SK-N-SH (cell line): ENCODE results near the gene MYO1D. TPM values are rescaled to one million over a fixed set of nuclear protein-coding genes. Genes with fewer than 3 reads are reported as not detected.
"Not testable (repeated sequence)": the region's sequence is repeated elsewhere in the genome, so short reads cannot be mapped to it uniquely, and the experiment has no call there.

ENCODE experiments used
- CTCF ChIA-PET: fragments of 300-600, 350-600 bp; formaldehyde crosslinking; extraction: SDS; loops from one replicate; lab custom pipeline; 2021; lab: Yijun Ruan, JAX
- POLR2A ChIA-PET: fragments of 350-600 bp; sonication (Branson Sonifier 250); formaldehyde crosslinking; extraction: SDS; loops from one replicate; lab custom pipeline; 2020; ENCODE audit warnings: antibody characterized with exemption, inconsistent platforms; lab: Yijun Ruan, JAX
- DNase-seq: peaks from one replicate; pipeline ENCODE4 v3.0.0; 2012
- H2AFZ ChIP-seq: fragments of 200-600 bp; sonication (generic); 2 replicates; pipeline ENCODE4 v1.8.1; 2016; ENCODE audit warnings: antibody characterized with exemption, mild to moderate bottlenecking, low read depth
- H3F3A ChIP-seq: fragments of 200-600 bp; sonication (generic); replicated peaks from 2 replicates; pipeline ENCODE3; 2016; ENCODE audit warnings: antibody characterized with exemption, mild to moderate bottlenecking; ENCODE audit not compliant: insufficient read depth
- H3K27ac ChIP-seq, 2 experiments: fragments of 200-500 bp in 1 of 2; fragments of 200-600 bp in 1 of 2; sonication (Bioruptor generic) in 1 of 2; sonication (generic), shearing (Covaris generic) in 1 of 2; 2 replicates each; pipeline versions ENCODE4 v1.5.1 to v1.6.1; 2014 to 2016; ENCODE audit warnings: low read depth in 2 of 2, inconsistent platforms in 1 of 2, low read length in 1 of 2, mild to moderate bottlenecking in 1 of 2, mixed read lengths in 1 of 2
- H3K27me3 ChIP-seq: fragments of 200-600 bp; sonication (generic), shearing (Covaris generic); 2 replicates; pipeline ENCODE4 v1.6.1; 2016; ENCODE audit warnings: mixed run types; ENCODE audit not compliant: insufficient read depth
- H3K36me3 ChIP-seq, 2 experiments: fragments of 200-500 bp in 1 of 2; fragments of 200-600 bp in 1 of 2; sonication (Bioruptor generic) in 1 of 2; sonication (generic) in 1 of 2; replicated peaks in 1 of 2; 2 replicates each; pipeline versions ENCODE3 to v1.5.1; 2014 to 2016; ENCODE audit warnings: low read length in 1 of 2, mild to moderate bottlenecking in 1 of 2; ENCODE audit not compliant: insufficient read depth in 2 of 2, control insufficient read depth in 1 of 2
- H3K4me1 ChIP-seq, 2 experiments: fragments of 200-500 bp in 1 of 2; fragments of 200-600 bp in 1 of 2; sonication (Bioruptor generic) in 1 of 2; sonication (generic), shearing (Covaris generic) in 1 of 2; 2 replicates each; pipeline versions ENCODE4 v1.5.1 to v1.6.1; 2014 to 2016; ENCODE audit warnings: low read depth in 1 of 2, low read length in 1 of 2, mixed run types in 1 of 2; ENCODE audit not compliant: insufficient read depth in 2 of 2, control insufficient read depth in 1 of 2
- H3K4me2 ChIP-seq: fragments of 200-600 bp; sonication (generic), shearing (Covaris generic); 2 replicates; pipeline ENCODE4 v1.6.1; 2017; ENCODE audit warnings: mixed run types
- H3K4me3 ChIP-seq, 2 experiments: fragments of 200-500 bp in 1 of 2; fragments of 200-600 bp in 1 of 2; sonication (Bioruptor generic) in 1 of 2; sonication (generic), shearing (Covaris generic) in 1 of 2; 2 replicates each; pipeline versions ENCODE4 v1.5.1 to v1.8.1; 2014 to 2016; ENCODE audit warnings: low read depth in 2 of 2, inconsistent platforms in 1 of 2, low read length in 1 of 2, mild to moderate bottlenecking in 1 of 2, mixed read lengths in 1 of 2, moderate library complexity in 1 of 2
- H3K79me2 ChIP-seq: fragments of 200-600 bp; sonication (generic); 2 replicates; pipeline ENCODE4 v1.8.1; 2017; ENCODE audit warnings: mild to moderate bottlenecking; ENCODE audit not compliant: insufficient read depth
- H3K9ac ChIP-seq: fragments of 200-600 bp; sonication (generic); 2 replicates; pipeline ENCODE4 v1.6.1; 2017; ENCODE audit warnings: mixed run types
- H3K9me2 ChIP-seq: fragments of 200-600 bp; sonication (generic); 2 replicates; pipeline ENCODE4 v1.6.1; 2017; ENCODE audit warnings: mixed run types
- H3K9me3 ChIP-seq: fragments of 200-600 bp; sonication (generic); 2 replicates; pipeline ENCODE4 v1.6.1; 2017; ENCODE audit warnings: mixed run types, mild to moderate bottlenecking, moderate library complexity
- H4K20me1 ChIP-seq: fragments of 200-600 bp; sonication (generic); 2 replicates; pipeline ENCODE4 v1.6.1; 2017; ENCODE audit warnings: mild to moderate bottlenecking, mixed run types; ENCODE audit not compliant: insufficient read depth
- EP300 ChIP-seq, 2 experiments: IDR thresholded peaks; 2 replicates each; pipeline versions ENCODE4 v1.4.0 to v1.6.1; 2012; ENCODE audit warnings: borderline replicate concordance in 1 of 2, low read depth in 1 of 2, low read length in 1 of 2
- EZH2phosphoT487 ChIP-seq: fragments of 200-600 bp; sonication (generic); IDR thresholded peaks from 2 replicates; pipeline ENCODE4 v1.6.1; 2017; ENCODE audit warnings: low read depth, mixed run types, mild to moderate bottlenecking, antibody characterized with exemption, moderate library complexity, borderline replicate concordance
- FOXJ3 ChIP-seq: sonication (generic); formaldehyde crosslinking; IDR thresholded peaks from 2 replicates; pipeline ENCODE4 v1.5.1; 2020; ENCODE audit warnings: mild to moderate bottlenecking, missing genetic modification reagents
- GABPA ChIP-seq: IDR thresholded peaks from 2 replicates; pipeline ENCODE4 v1.4.0; 2012; ENCODE audit warnings: low read depth, mild to moderate bottlenecking
- IRF3 ChIP-seq: fragments of 150-350 bp; IDR thresholded peaks from 2 replicates; pipeline ENCODE4 v1.6.1; 2016; ENCODE audit warnings: mild to moderate bottlenecking, low read depth, low read length
- MEF2A ChIP-seq: IDR thresholded peaks from 2 replicates; pipeline ENCODE4 v1.4.0; 2012; ENCODE audit warnings: low read depth, borderline replicate concordance
- MXI1 ChIP-seq: IDR thresholded peaks from 2 replicates; pipeline ENCODE4 v1.6.1; 2012; ENCODE audit warnings: mild to moderate bottlenecking, low read depth, low read length, improper control_type of control experiment
- NRF1 ChIP-seq: IDR thresholded peaks from 2 replicates; pipeline ENCODE4 v1.6.1; 2012; ENCODE audit warnings: low read depth, mild to moderate bottlenecking, low read length
- POLR2AphosphoS5 ChIP-seq: IDR thresholded peaks from 2 replicates; pipeline ENCODE4 v1.6.1; 2012; ENCODE audit warnings: low read depth, low read length
- RFX5 ChIP-seq: IDR thresholded peaks from 2 replicates; pipeline ENCODE4 v1.6.1; 2012; ENCODE audit warnings: mild to moderate bottlenecking, improper control_type of control experiment, low read length
- SIN3A ChIP-seq: IDR thresholded peaks from 2 replicates; pipeline ENCODE4 v1.6.1; 2012; ENCODE audit warnings: low read depth, mild to moderate bottlenecking, low read length, moderate library complexity, borderline replicate concordance
- SMC3 ChIP-seq: IDR thresholded peaks from 2 replicates; pipeline ENCODE4 v1.6.1; 2012; ENCODE audit warnings: low read depth, low read length, improper control_type of control experiment
- TCF12 ChIP-seq: IDR thresholded peaks from 2 replicates; pipeline ENCODE4 v1.4.0; 2012
- USF1 ChIP-seq: IDR thresholded peaks from 2 replicates; pipeline ENCODE4 v1.4.0; 2012; ENCODE audit warnings: low read depth, borderline replicate concordance
- ZBTB33 ChIP-seq: IDR thresholded peaks from 2 replicates; pipeline ENCODE4 v1.4.0; 2012; ENCODE audit warnings: low read depth, borderline replicate concordance
- WGBS: methylation state at CpG from one replicate; pipeline ENCODE4 v1.1.6; 2017; ENCODE audit warnings: low lambda C conversion rate; 5-methylcytosine and 5-hydroxymethylcytosine counted together
- polyA plus RNA-seq, 3 experiments: library from polyadenylated mRNA; depleted of rRNA; stranded (reverse); fragments of >200 nt; gene quantifications; 2 replicates each; pipeline ENCODE4 v1.2.3, GENCODE V29; 2012
- TF ChIP-seq, protein P1 (sequence below): IDR thresholded peaks from 2 replicates; pipeline ENCODE4 v1.6.1; 2012; ENCODE audit warnings: mild to moderate bottlenecking, low read depth, low read length, moderate library complexity
- TF ChIP-seq, protein P2 (sequence below): fragments of 200-600 bp; sonication (generic); IDR thresholded peaks from 2 replicates; pipeline ENCODE4 v1.6.1; 2017; ENCODE audit warnings: antibody characterized with exemption, mild to moderate bottlenecking, moderate library complexity

MYO1D gene
- polyA plus RNA-seq, 1 of the 3 experiments (the other 2 are of a cell fraction) = 20.4 TPM

- DNase-seq, CTCF ChIA-PET, H3K27ac ChIP-seq, H3K9me3 ChIP-seq, H3K79me2 ChIP-seq, H4K20me1 ChIP-seq, H3F3A ChIP-seq, H3K9ac ChIP-seq, H3K9me2 ChIP-seq, POLR2A ChIA-PET, H3K4me3 ChIP-seq, H2AFZ ChIP-seq, H3K4me1 ChIP-seq, H3K27me3 ChIP-seq, H3K36me3 ChIP-seq, H3K4me2 ChIP-seq: not testable (repeated sequence)
- 83% methylated on average over 4 of the region's 4 CpGs for WGBS
Observed at GRCh38 chr17:32919876-32920275, 43.0 kb upstream of the MYO1D start.

GRCh38 chr17:32917842-32918241, 40.9 kb upstream of the MYO1D start:
- Histone ChIP-seq H3K4me1 (no peaks in the 10 kb centered on the region), H2AFZ (no peak overlapping the region), H3K9me3 (no peaks in the 10 kb centered on the region), H3K79me2 (no peaks in the 10 kb centered on the region), H3K27me3 (no peaks in the 10 kb centered on the region), H3K27ac (no peak overlapping the region), H3K4me3 (no peak overlapping the region), H3F3A (no peaks in the 10 kb centered on the region), H3K36me3 (no peaks in the 10 kb centered on the region), H3K9ac (no peak overlapping the region), H3K9me2 (no peaks in the 10 kb centered on the region), H4K20me1 (no peaks in the 10 kb centered on the region), H3K4me2 (no peak overlapping the region)
- DNase-seq = no peak
- POLR2A ChIA-PET = no interaction called here
- 80% methylated on average over 5 of the region's 5 CpGs for WGBS
- TF ChIP-seq, protein P1, sequence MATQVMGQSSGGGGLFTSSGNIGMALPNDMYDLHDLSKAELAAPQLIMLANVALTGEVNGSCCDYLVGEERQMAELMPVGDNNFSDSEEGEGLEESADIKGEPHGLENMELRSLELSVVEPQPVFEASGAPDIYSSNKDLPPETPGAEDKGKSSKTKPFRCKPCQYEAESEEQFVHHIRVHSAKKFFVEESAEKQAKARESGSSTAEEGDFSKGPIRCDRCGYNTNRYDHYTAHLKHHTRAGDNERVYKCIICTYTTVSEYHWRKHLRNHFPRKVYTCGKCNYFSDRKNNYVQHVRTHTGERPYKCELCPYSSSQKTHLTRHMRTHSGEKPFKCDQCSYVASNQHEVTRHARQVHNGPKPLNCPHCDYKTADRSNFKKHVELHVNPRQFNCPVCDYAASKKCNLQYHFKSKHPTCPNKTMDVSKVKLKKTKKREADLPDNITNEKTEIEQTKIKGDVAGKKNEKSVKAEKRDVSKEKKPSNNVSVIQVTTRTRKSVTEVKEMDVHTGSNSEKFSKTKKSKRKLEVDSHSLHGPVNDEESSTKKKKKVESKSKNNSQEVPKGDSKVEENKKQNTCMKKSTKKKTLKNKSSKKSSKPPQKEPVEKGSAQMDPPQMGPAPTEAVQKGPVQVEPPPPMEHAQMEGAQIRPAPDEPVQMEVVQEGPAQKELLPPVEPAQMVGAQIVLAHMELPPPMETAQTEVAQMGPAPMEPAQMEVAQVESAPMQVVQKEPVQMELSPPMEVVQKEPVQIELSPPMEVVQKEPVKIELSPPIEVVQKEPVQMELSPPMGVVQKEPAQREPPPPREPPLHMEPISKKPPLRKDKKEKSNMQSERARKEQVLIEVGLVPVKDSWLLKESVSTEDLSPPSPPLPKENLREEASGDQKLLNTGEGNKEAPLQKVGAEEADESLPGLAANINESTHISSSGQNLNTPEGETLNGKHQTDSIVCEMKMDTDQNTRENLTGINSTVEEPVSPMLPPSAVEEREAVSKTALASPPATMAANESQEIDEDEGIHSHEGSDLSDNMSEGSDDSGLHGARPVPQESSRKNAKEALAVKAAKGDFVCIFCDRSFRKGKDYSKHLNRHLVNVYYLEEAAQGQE = no peak
- TF ChIP-seq SMC3 (no peak), ZBTB33 (no peak), IRF3 (no peak), NRF1 (no peak), MXI1 (no peak), RFX5 (no peak), TCF12 (no peak), EZH2phosphoT487 (no peak), MEF2A (no peak), USF1 (no peak), FOXJ3 (no peak), POLR2AphosphoS5 (no peak), EP300 (IDR thresholded peaks at IDR 0.05; ENCODE audit: borderline replicate concordance in 1 of 2, low read depth in 1 of 2, low read length in 1 of 2) (no peak), GABPA (no peak), SIN3A (no peak)
- TF ChIP-seq, protein P2, sequence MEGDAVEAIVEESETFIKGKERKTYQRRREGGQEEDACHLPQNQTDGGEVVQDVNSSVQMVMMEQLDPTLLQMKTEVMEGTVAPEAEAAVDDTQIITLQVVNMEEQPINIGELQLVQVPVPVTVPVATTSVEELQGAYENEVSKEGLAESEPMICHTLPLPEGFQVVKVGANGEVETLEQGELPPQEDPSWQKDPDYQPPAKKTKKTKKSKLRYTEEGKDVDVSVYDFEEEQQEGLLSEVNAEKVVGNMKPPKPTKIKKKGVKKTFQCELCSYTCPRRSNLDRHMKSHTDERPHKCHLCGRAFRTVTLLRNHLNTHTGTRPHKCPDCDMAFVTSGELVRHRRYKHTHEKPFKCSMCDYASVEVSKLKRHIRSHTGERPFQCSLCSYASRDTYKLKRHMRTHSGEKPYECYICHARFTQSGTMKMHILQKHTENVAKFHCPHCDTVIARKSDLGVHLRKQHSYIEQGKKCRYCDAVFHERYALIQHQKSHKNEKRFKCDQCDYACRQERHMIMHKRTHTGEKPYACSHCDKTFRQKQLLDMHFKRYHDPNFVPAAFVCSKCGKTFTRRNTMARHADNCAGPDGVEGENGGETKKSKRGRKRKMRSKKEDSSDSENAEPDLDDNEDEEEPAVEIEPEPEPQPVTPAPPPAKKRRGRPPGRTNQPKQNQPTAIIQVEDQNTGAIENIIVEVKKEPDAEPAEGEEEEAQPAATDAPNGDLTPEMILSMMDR = no peak
- CTCF ChIA-PET = interaction anchor here (1.9 kb wide), 1 partner anchor 41 kb away, joined by 5 read pairs; the partner anchor contains the start of gene MYO1D
